Neuronal stem cell (in vitro differentiated cells): ENCODE measurements around the gene LCN1.
A peak's percentile ranks its signal among the peaks of the same experiment; 100 is the strongest.

ENCODE experiments used
- DNase-seq: peaks from one replicate; pipeline ENCODE4 v3.0.0-alpha.2; 2013; ENCODE audit warnings: low spot score
- H2AFZ ChIP-seq: one replicate; pipeline ENCODE4 v1.6.1; 2013; ENCODE audit warnings: mild to moderate bottlenecking, low read length, inconsistent platforms
- H2AK5ac ChIP-seq: 2 replicates; pipeline ENCODE4 v1.6.1; 2013; ENCODE audit warnings: low read depth, mild to moderate bottlenecking, inconsistent platforms, low read length, moderate library complexity, mixed read lengths
- H2BK120ac ChIP-seq: 2 replicates; pipeline ENCODE4 v1.6.1; 2013; ENCODE audit warnings: low read depth, mild to moderate bottlenecking, inconsistent platforms, low read length, moderate library complexity, mixed read lengths
- H2BK12ac ChIP-seq: one replicate; pipeline ENCODE4 v1.6.1; 2013; ENCODE audit warnings: low read length, inconsistent platforms
- H2BK15ac ChIP-seq: 2 replicates; pipeline ENCODE4 v1.6.1; 2013; ENCODE audit warnings: mild to moderate bottlenecking, low read length, inconsistent platforms, mixed read lengths
- H2BK5ac ChIP-seq: one replicate; pipeline ENCODE4 v1.6.1; 2013; ENCODE audit warnings: inconsistent platforms, mild to moderate bottlenecking, low read length, moderate library complexity
- H3K14ac ChIP-seq: one replicate; pipeline ENCODE4 v1.6.1; 2013; ENCODE audit warnings: low read length, inconsistent platforms
- H3K18ac ChIP-seq: 2 replicates; pipeline ENCODE4 v1.6.1; 2013; ENCODE audit warnings: low read length, inconsistent platforms
- H3K23ac ChIP-seq: 2 replicates; pipeline ENCODE4 v1.6.1; 2013; ENCODE audit warnings: low read depth, mild to moderate bottlenecking, mixed read lengths, low read length, inconsistent platforms; ENCODE audit not compliant: poor library complexity
- H3K27ac ChIP-seq: replicated peaks from 3 replicates; pipeline ENCODE4 v1.5.1; 2013; ENCODE audit warnings: low read length, inconsistent platforms
- H3K27me3 ChIP-seq, 3 experiments: 2 replicates each; pipeline ENCODE4 v1.6.1; 2013; ENCODE audit warnings: low read length in 3 of 3, mild to moderate bottlenecking in 2 of 3, inconsistent platforms in 1 of 3, low read depth in 1 of 3, mixed read lengths in 1 of 3, moderate library complexity in 1 of 3; ENCODE audit not compliant: control insufficient read depth in 3 of 3, insufficient read depth in 3 of 3
- H3K36me3 ChIP-seq, 2 donors: replicated peaks in 1 of 2; 2 replicates each; pipeline ENCODE4 v1.6.1; 2013; ENCODE audit warnings: low read length in 2 of 2; ENCODE audit not compliant: control insufficient read depth in 2 of 2, insufficient read depth in 2 of 2
- H3K4ac ChIP-seq: 2 replicates; pipeline ENCODE4 v1.6.1; 2013; ENCODE audit warnings: inconsistent platforms, mild to moderate bottlenecking, low read length, moderate library complexity
- H3K4me1 ChIP-seq, 2 donors: 1 replicate in 1 of 2; 2 replicates in 1 of 2; pipeline ENCODE4 v1.6.1; 2013; ENCODE audit warnings: low read length in 2 of 2, low read depth in 1 of 2; ENCODE audit not compliant: control insufficient read depth in 2 of 2, insufficient read depth in 1 of 2
- H3K4me2 ChIP-seq: one replicate; pipeline ENCODE4 v1.6.1; 2013; ENCODE audit warnings: mild to moderate bottlenecking, low read length, inconsistent platforms; ENCODE audit not compliant: insufficient read depth, poor library complexity, severe bottlenecking
- H3K4me3 ChIP-seq, 2 donors: 2 replicates each; pipeline ENCODE4 v1.5.1; 2013; ENCODE audit warnings: low read length in 2 of 2, mild to moderate bottlenecking in 2 of 2, inconsistent platforms in 1 of 2, moderate library complexity in 1 of 2
- H3K79me1 ChIP-seq: one replicate; pipeline ENCODE4 v1.6.1; 2013; ENCODE audit warnings: low read depth, mild to moderate bottlenecking, inconsistent platforms, low read length, moderate library complexity
- H3K9ac ChIP-seq: one replicate; pipeline ENCODE4 v1.6.1; 2013; ENCODE audit warnings: mild to moderate bottlenecking, low read depth, low read length, inconsistent platforms; ENCODE audit not compliant: poor library complexity
- H3K9me3 ChIP-seq, 2 donors: replicated peaks in 1 of 2; 2 replicates each; pipeline versions ENCODE3 to v1.6.1; 2013; ENCODE audit warnings: low read length in 2 of 2, mild to moderate bottlenecking in 2 of 2, inconsistent platforms in 1 of 2, low read depth in 1 of 2, mixed read lengths in 1 of 2, moderate library complexity in 1 of 2; ENCODE audit not compliant: control insufficient read depth in 2 of 2, insufficient read depth in 1 of 2
- H4K8ac ChIP-seq: one replicate; pipeline ENCODE4 v1.6.1; 2013; ENCODE audit warnings: low read depth, mild to moderate bottlenecking, inconsistent platforms, low read length, moderate library complexity
- H4K91ac ChIP-seq: one replicate; pipeline ENCODE4 v1.6.1; 2013; ENCODE audit warnings: low read length, low read depth, mild to moderate bottlenecking, inconsistent platforms; ENCODE audit not compliant: poor library complexity
- WGBS, 2 donors: extraction: QIAGEN DNeasy Blood & Tissue Kit; methylation state at CpG; one replicate each; pipeline ENCODE4 v1.1.7; 2013; ENCODE audit warnings: missing lambda C conversion rate in 2 of 2, mixed read lengths in 1 of 2; ENCODE audit not compliant: insufficient read length in 2 of 2, insufficient replicate concordance in 1 of 2; ENCODE audit errors: extremely low coverage in 2 of 2; 5-methylcytosine and 5-hydroxymethylcytosine counted together

The LCN1 gene

DNA sequence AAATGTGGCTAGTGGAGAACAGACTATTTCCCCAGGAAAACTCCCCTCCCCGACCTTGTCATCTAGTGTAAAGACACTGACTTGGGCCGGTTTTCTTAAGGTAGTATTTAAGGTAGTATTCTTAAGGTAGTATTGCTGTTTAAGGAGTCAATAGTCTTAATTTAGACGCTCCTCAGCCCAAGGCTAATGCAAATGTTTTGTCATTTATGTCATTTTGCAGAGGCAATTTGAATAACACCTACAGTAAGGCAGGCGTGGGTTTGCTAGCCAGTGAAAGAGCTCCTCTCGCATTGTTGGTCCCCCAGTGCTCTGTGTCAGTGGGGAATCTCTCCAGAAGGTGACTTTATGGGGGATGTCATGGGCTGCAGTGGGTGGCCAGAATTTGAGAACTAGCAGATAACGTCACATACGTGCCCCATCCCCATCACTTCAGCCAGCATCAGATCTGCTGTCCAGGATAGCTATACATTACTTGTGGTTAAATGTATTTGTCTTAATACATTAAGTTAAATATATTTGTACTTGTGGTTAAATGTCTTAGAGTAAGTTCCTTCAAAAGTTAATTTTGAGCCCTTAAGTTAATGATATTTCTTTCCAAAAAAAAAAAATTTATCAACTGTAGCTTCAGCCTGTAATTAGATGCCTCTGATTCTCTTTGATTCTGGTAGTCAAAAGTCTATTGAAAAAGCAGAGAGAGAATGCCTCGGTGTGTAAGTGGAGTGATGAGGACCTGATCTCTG, 39.1 kb upstream of the LCN1 start:
- H2BK120ac ChIP-seq = no peak overlapping the region
- no peak overlapping the region for H2BK15ac ChIP-seq
- no peaks in the 10 kb centered on the region for H3K27me3 ChIP-seq
- H4K91ac ChIP-seq = no peak overlapping the region
- H3K23ac ChIP-seq = no peak overlapping the region
- peaks cover 0 to 2% of the 10 kb centered on the region in 2 donors for H3K9me3 ChIP-seq
- DNase-seq = no peak
- H2AFZ ChIP-seq = no peak overlapping the region
- H4K8ac ChIP-seq = no peak overlapping the region
- H2AK5ac ChIP-seq = no peak overlapping the region
- H2BK12ac ChIP-seq = no peak overlapping the region
- H3K79me1 ChIP-seq = peaks cover 17% of the 10 kb centered on the region
- no peak overlapping the region for H3K27ac ChIP-seq
- no peak overlapping the region for H3K9ac ChIP-seq
- H3K18ac ChIP-seq = no peak overlapping the region
- WGBS, 2 donors = no CpG with 5 or more reads among the region's 8 CpGs
- peaks cover 3 to 4% of the 10 kb centered on the region in 2 donors for H3K4me1 ChIP-seq
- no peak overlapping the region for H3K14ac ChIP-seq
- H3K36me3 ChIP-seq = peaks cover 39 to 48% of the 10 kb centered on the region in 2 donors
- H3K4me3 ChIP-seq = no peak overlapping the region
- no peak overlapping the region for H3K4me2 ChIP-seq
- no peak overlapping the region for H3K4ac ChIP-seq
- H2BK5ac ChIP-seq = no peak overlapping the region

DNA sequence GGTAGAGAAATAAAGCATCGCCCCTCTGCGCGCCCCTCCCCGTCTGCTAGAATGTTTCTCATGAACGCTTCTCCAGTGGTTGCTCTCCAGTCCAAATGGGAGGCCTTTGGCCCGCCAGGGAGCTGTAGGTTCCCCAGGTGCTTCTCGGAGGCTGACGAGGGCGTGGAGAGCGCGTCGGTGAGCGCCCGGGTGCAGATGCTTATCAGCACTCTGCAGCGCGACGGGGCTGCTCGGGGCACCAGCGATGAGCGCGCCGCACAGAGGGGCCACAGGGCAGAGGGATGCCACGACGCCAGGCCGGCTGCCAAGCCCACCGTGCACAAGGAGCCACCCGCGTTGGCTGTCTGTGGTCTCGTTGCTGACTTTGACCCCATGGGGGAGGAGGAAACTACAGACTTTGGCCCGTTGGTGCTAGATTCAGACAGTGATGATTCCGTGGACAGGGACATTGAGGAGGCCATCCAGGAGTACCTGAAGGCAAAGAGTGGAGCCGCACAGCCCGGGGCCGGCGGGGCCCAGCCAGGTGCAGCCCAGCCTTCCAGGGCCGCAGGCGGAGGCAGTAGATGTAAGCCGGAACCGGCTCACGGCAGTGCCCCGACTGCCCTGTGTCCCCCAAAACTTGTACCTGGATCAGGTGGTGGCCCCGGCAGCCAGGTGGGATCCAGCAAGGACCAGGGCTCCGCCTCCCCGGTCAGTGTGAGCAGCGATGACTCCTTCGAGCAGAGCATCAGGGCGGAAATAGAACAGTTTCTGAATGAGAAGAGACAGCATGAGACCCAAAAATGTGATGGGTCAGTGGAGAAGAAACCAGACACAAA, 36.6 kb upstream of the LCN1 start:
- Histone ChIP-seq H2BK15ac (no peak overlapping the region), H4K8ac (no peak overlapping the region)

DNA sequence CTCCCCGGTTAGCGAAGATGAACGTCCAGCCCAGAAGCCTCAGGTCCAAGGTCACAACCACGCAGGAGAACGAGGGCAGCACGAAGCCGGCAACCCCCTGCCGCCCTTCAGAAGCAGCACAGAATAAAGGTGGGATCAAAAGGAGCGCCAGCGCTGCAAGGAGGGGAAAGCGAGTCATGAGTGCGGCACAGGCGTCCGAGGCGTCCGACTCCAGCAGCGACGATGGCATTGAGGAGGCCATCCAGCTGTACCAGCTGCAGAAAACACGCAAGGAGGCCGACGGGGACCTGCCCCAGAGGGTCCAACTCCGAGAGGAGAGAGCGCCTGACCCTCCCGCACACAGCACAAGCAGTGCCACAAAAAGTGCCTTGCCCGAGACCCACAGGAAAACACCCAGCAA, 35.9 kb upstream of the LCN1 start:
- no peak overlapping the region for H2BK15ac ChIP-seq
- H3K79me1 ChIP-seq = peaks cover 16% of the 10 kb centered on the region
- no peak overlapping the region for H4K8ac ChIP-seq
- H2AK5ac ChIP-seq = no peak overlapping the region
- no peak overlapping the region for H2BK12ac ChIP-seq
- H3K27me3 ChIP-seq = no peaks in the 10 kb centered on the region
- no peak overlapping the region for H2BK120ac ChIP-seq
- no peak overlapping the region for H4K91ac ChIP-seq
- no peak overlapping the region for H3K4me2 ChIP-seq
- H3K18ac ChIP-seq = no peak overlapping the region
- no peak overlapping the region for H3K4me3 ChIP-seq
- H3K9ac ChIP-seq = no peak overlapping the region
- H3K27ac ChIP-seq = no peak overlapping the region
- no peak overlapping the region for H3K4ac ChIP-seq
- peaks cover 52 to 63% of the 10 kb centered on the region in 2 donors for H3K36me3 ChIP-seq
- no peak overlapping the region for H2BK5ac ChIP-seq
- DNase-seq = no peak
- no CpG with 5 or more reads among the region's 25 CpGs for WGBS, 2 donors
- no peak overlapping the region for H3K23ac ChIP-seq
- H3K9me3 ChIP-seq = peaks cover 0 to 2% of the 10 kb centered on the region in 2 donors
- peaks cover 3 to 4% of the 10 kb centered on the region in 2 donors for H3K4me1 ChIP-seq
- no peak overlapping the region for H2AFZ ChIP-seq
- no peak overlapping the region for H3K14ac ChIP-seq

More for the DNA sequence above, 36.6 kb upstream of the LCN1 start:
- no peak overlapping the region for H3K4me2 ChIP-seq
- H3K4ac ChIP-seq = no peak overlapping the region
- H2AK5ac ChIP-seq = no peak overlapping the region
- no peak overlapping the region for H4K91ac ChIP-seq
- H2BK5ac ChIP-seq = no peak overlapping the region
- no peak for DNase-seq
- H3K36me3 ChIP-seq = peaks cover 52 to 63% of the 10 kb centered on the region in 2 donors
- H3K9me3 ChIP-seq = peaks cover 0 to 2% of the 10 kb centered on the region in 2 donors
- no peak overlapping the region for H3K27ac ChIP-seq
- H3K27me3 ChIP-seq = no peaks in the 10 kb centered on the region
- H3K18ac ChIP-seq = no peak overlapping the region
- peaks cover 17% of the 10 kb centered on the region for H3K79me1 ChIP-seq
- no peak overlapping the region for H3K23ac ChIP-seq
- no peak overlapping the region for H3K4me3 ChIP-seq
- H2BK12ac ChIP-seq = no peak overlapping the region
- H3K14ac ChIP-seq = peak overlapping the region; percentile 21
- H2AFZ ChIP-seq = no peak overlapping the region
- H3K9ac ChIP-seq = no peak overlapping the region
- WGBS, 2 donors = no CpG with 5 or more reads among the region's 47 CpGs
- H2BK120ac ChIP-seq = no peak overlapping the region
- peaks cover 3 to 4% of the 10 kb centered on the region in 2 donors for H3K4me1 ChIP-seq

DNA sequence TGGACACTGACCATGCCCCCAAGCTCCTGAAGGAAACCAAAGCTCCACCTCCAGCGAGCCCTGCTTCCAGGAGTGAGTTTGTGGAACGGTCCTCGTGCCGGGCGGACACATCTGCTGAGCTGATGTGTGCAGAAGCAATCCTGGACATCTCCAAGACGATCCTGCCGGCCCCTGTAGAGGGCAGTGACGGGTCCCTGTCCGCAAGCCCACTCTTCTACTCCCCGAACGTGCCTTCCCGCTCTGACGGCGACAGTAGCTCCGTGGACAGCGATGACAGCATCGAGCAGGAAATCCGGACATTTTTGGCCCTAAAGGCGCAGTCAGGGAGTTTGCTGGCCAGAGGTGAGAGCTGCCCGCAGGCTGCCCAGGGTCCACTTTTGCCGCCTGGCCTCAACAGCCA, 35.4 kb upstream of the LCN1 start:
- WGBS, 2 donors = no CpG with 5 or more reads among the region's 21 CpGs
- Histone ChIP-seq H3K4ac (no peak overlapping the region), H3K79me1 (peaks cover 13% of the 10 kb centered on the region), H3K9me3 (peaks cover 0 to 2% of the 10 kb centered on the region in 2 donors), H3K27ac (no peak overlapping the region), H3K4me1 (peaks cover 2% of the 10 kb centered on the region in 2 donors), H3K4me2 (no peak overlapping the region), H3K36me3 (peaks cover 54 to 63% of the 10 kb centered on the region in 2 donors), H3K9ac (no peak overlapping the region), H3K4me3 (no peak overlapping the region), H2AFZ (no peak overlapping the region), H3K14ac (no peak overlapping the region), H4K91ac (no peak overlapping the region), H2BK15ac (no peak overlapping the region), H2BK12ac (no peak overlapping the region), H4K8ac (no peak overlapping the region), H3K18ac (no peak overlapping the region), H3K23ac (no peak overlapping the region), H2BK120ac (no peak overlapping the region), H2BK5ac (peak overlapping the region; percentile 19), H3K27me3 (no peaks in the 10 kb centered on the region), H2AK5ac (no peak overlapping the region)
- no peak for DNase-seq
